Suppressor macrophage treated with lipopolysaccharide for 4 hours (primary cell): ENCODE data around the gene SH2D4B.

ENCODE experiments used
- DNase-seq: peaks from one replicate; pipeline ENCODE4 v3.0.0-alpha.2; 2020

The SH2D4B gene

GRCh38 chr10:80598084-80598798 lies 60.5 kb downstream of the SH2D4B start:
- peak; percentile 79 for DNase-seq

GRCh38 chr10:80598951-80599350 lies 61.2 kb downstream of the SH2D4B start:
- DNase-seq: no peak

- DNase-seq: peak; percentile 81
These were observed 61.7 kb downstream of the SH2D4B start for GRCh38 chr10:80599424-80599847.

- DNase-seq: no peak
These were observed 62.6 kb downstream of the SH2D4B start for GRCh38 chr10:80600256-80600655.

- DNase-seq: peak; percentile 49
These were observed 65.2 kb downstream of the SH2D4B start for GRCh38 chr10:80602881-80603280.

- no peak for DNase-seq
These were observed 65.8 kb downstream of the SH2D4B start for GRCh38 chr10:80603516-80603915.

GRCh38 chr10:80608706-80609105 lies 71.0 kb downstream of the SH2D4B start:
- DNase-seq: no peak

GRCh38 chr10:80609331-80609730 lies 71.6 kb downstream of the SH2D4B start:
- DNase-seq: no peak

GRCh38 chr10:80611481-80612185 lies 73.9 kb downstream of the SH2D4B start:
- no peak for DNase-seq

GRCh38 chr10:80612261-80612660 lies 74.6 kb downstream of the SH2D4B start:
- no peak for DNase-seq

GRCh38 chr10:80613466-80614170 lies 75.9 kb downstream of the SH2D4B start:
- DNase-seq: no peak

GRCh38 chr10:80614576-80615416 lies 77.1 kb downstream of the SH2D4B start:
- DNase-seq: no peak

GRCh38 chr10:80617807-80618206 lies 80.1 kb downstream of the SH2D4B start:
- DNase-seq: no peak

- no peak for DNase-seq
These were observed 81.3 kb downstream of the SH2D4B start for GRCh38 chr10:80619036-80619435.

GRCh38 chr10:80622153-80622552 lies 84.5 kb downstream of the SH2D4B start:
- DNase-seq: no peak

GRCh38 chr10:80630324-80630723 lies 92.6 kb downstream of the SH2D4B start:
- DNase-seq: no peak

GRCh38 chr10:80632742-80633141 lies 95.0 kb downstream of the SH2D4B start:
- no peak for DNase-seq

GRCh38 chr10:80633383-80633860 lies 95.7 kb downstream of the SH2D4B start:
- no peak for DNase-seq

GRCh38 chr10:80633910-80634309 lies 96.2 kb downstream of the SH2D4B start:
- DNase-seq: no peak

- no peak for DNase-seq
These were observed 105.0 kb downstream of the SH2D4B start for GRCh38 chr10:80642661-80643060.

GRCh38 chr10:80646366-80646765 lies 108.7 kb downstream of the SH2D4B start:
- DNase-seq: no peak

GRCh38 chr10:80647173-80647833 lies 109.6 kb downstream of the SH2D4B start:
- DNase-seq: no peak
